Measurements from ENCODE around the gene KLF1.

The KLF1 gene

GRCh38 chr19:12881172-12881808 lies 5.7 kb downstream of the KLF1 start, which contains the start of gene DNASE2:
DNASE2 (minus strand) TSS chr19:12881449; CDS start chr19:12881375, 74 bp downstream.
- H3K4me1 ChIP-seq (ENCODE audit: control insufficient read depth, insufficient read depth, low read length, poor library complexity, severe bottlenecking), result peaks cover 4% of the 10 kb centered on the region
- peaks cover 27% of the 10 kb centered on the region for H3K9me3 ChIP-seq (ENCODE audit: control insufficient read depth, low read length)
- WGBS, 2 experiments (ENCODE audit: insufficient coverage in 2 of 2), result 0% methylated on average over 34 of the region's 38 CpGs
- peaks cover 5% of the 10 kb centered on the region for H3K36me3 ChIP-seq (ENCODE audit: control insufficient read depth, insufficient read depth, low read length)
- peak within 1 kb of the TSS; percentile 36 for H3K27ac ChIP-seq (ENCODE audit: low read depth, low read length, severe bottlenecking)
- H3K4me3 ChIP-seq (ENCODE audit: extremely low read depth, insufficient read depth, low read length, poor library complexity, severe bottlenecking), result peak within 1 kb of the TSS; percentile 64

- H3K27ac ChIP-seq (ENCODE audit: low read depth, low read length, severe bottlenecking), result peak overlapping the region; percentile 36
These were observed 6.3 kb downstream of the KLF1 start for GRCh38 chr19:12880551-12881171.

GRCh38 chr19:12875086-12875485 lies 11.9 kb downstream of the KLF1 start:
- 96 to 98% methylated on average over 4 to 5 of the region's 6 CpGs for WGBS, 2 experiments (ENCODE audit: insufficient coverage in 2 of 2)
- H3K4me3 ChIP-seq (ENCODE audit: extremely low read depth, insufficient read depth, low read length, poor library complexity, severe bottlenecking), result no peak overlapping the region

More at GRCh38 chr19:12880551-12881171, 6.3 kb downstream of the KLF1 start:
- WGBS, 2 experiments (ENCODE audit: insufficient coverage in 2 of 2), result 16 to 21% methylated on average over 23 to 29 of the region's 29 CpGs
- H3K36me3 ChIP-seq (ENCODE audit: control insufficient read depth, insufficient read depth, low read length), result peaks cover 5% of the 10 kb centered on the region
- H3K9me3 ChIP-seq (ENCODE audit: control insufficient read depth, low read length), result peaks cover 27% of the 10 kb centered on the region
- H3K4me1 ChIP-seq (ENCODE audit: control insufficient read depth, insufficient read depth, low read length, poor library complexity, severe bottlenecking), result peaks cover 4% of the 10 kb centered on the region
- peak overlapping the region; percentile 64 for H3K4me3 ChIP-seq (ENCODE audit: extremely low read depth, insufficient read depth, low read length, poor library complexity, severe bottlenecking)

GRCh38 chr19:12873891-12874745 lies 12.9 kb downstream of the KLF1 start:
- Histone ChIP-seq H3K4me1 (ENCODE audit: control insufficient read depth, insufficient read depth, low read length, poor library complexity, severe bottlenecking) (no peaks in the 10 kb centered on the region), H3K36me3 (ENCODE audit: control insufficient read depth, insufficient read depth, low read length) (peaks cover 5% of the 10 kb centered on the region), H3K4me3 (ENCODE audit: extremely low read depth, insufficient read depth, low read length, poor library complexity, severe bottlenecking) (no peak overlapping the region), H3K9me3 (ENCODE audit: control insufficient read depth, low read length) (no peaks in the 10 kb centered on the region), H3K27ac (ENCODE audit: low read depth, low read length, severe bottlenecking) (no peak overlapping the region)
- 96 to 97% methylated on average over 63 to 83 of the region's 86 CpGs for WGBS, 2 experiments (ENCODE audit: insufficient coverage in 2 of 2)

More at GRCh38 chr19:12875086-12875485, 11.9 kb downstream of the KLF1 start:
- Histone ChIP-seq H3K36me3 (ENCODE audit: control insufficient read depth, insufficient read depth, low read length) (peaks cover 5% of the 10 kb centered on the region), H3K4me1 (ENCODE audit: control insufficient read depth, insufficient read depth, low read length, poor library complexity, severe bottlenecking) (no peaks in the 10 kb centered on the region), H3K9me3 (ENCODE audit: control insufficient read depth, low read length) (no peaks in the 10 kb centered on the region), H3K27ac (ENCODE audit: low read depth, low read length, severe bottlenecking) (no peak overlapping the region)

- H3K4me1 ChIP-seq (ENCODE audit: control insufficient read depth, insufficient read depth, low read length, poor library complexity, severe bottlenecking), result no peaks in the 10 kb centered on the region
- H3K27ac ChIP-seq (ENCODE audit: low read depth, low read length, severe bottlenecking), result no peak overlapping the region
- no peak overlapping the region for H3K4me3 ChIP-seq (ENCODE audit: extremely low read depth, insufficient read depth, low read length, poor library complexity, severe bottlenecking)
- WGBS, 2 experiments (ENCODE audit: insufficient coverage in 2 of 2), result 96 to 97% methylated on average over 62 to 70 of the region's 70 CpGs
- no peaks in the 10 kb centered on the region for H3K9me3 ChIP-seq (ENCODE audit: control insufficient read depth, low read length)
- peaks cover 1% of the 10 kb centered on the region for H3K36me3 ChIP-seq (ENCODE audit: control insufficient read depth, insufficient read depth, low read length)
These were observed 13.8 kb downstream of the KLF1 start for GRCh38 chr19:12872941-12873890.

GRCh38 chr19:12872255-12872654 lies 14.7 kb downstream of the KLF1 start:
- Histone ChIP-seq H3K27ac (ENCODE audit: low read depth, low read length, severe bottlenecking) (no peak overlapping the region), H3K4me3 (ENCODE audit: extremely low read depth, insufficient read depth, low read length, poor library complexity, severe bottlenecking) (no peak overlapping the region), H3K36me3 (ENCODE audit: control insufficient read depth, insufficient read depth, low read length) (no peaks in the 10 kb centered on the region), H3K4me1 (ENCODE audit: control insufficient read depth, insufficient read depth, low read length, poor library complexity, severe bottlenecking) (no peaks in the 10 kb centered on the region), H3K9me3 (ENCODE audit: control insufficient read depth, low read length) (no peaks in the 10 kb centered on the region)
- 77 to 100% methylated on average over 2 of the region's 5 CpGs for WGBS, 2 experiments (ENCODE audit: insufficient coverage in 2 of 2)

- H3K27ac ChIP-seq (ENCODE audit: low read depth, low read length, severe bottlenecking), result no peak overlapping the region
These were observed 15.3 kb downstream of the KLF1 start for GRCh38 chr19:12871681-12872080.

GRCh38 chr19:12868540-12869112 lies 18.4 kb downstream of the KLF1 start:
- no peaks in the 10 kb centered on the region for H3K4me1 ChIP-seq (ENCODE audit: control insufficient read depth, insufficient read depth, low read length, poor library complexity, severe bottlenecking)
- no peak overlapping the region for H3K4me3 ChIP-seq (ENCODE audit: extremely low read depth, insufficient read depth, low read length, poor library complexity, severe bottlenecking)
- H3K27ac ChIP-seq (ENCODE audit: low read depth, low read length, severe bottlenecking), result no peak overlapping the region
- WGBS, 2 experiments (ENCODE audit: insufficient coverage in 2 of 2), result 96 to 98% methylated on average over 7 to 10 of the region's 10 CpGs
- no peaks in the 10 kb centered on the region for H3K36me3 ChIP-seq (ENCODE audit: control insufficient read depth, insufficient read depth, low read length)
- no peaks in the 10 kb centered on the region for H3K9me3 ChIP-seq (ENCODE audit: control insufficient read depth, low read length)

More at GRCh38 chr19:12871681-12872080, 15.3 kb downstream of the KLF1 start:
- Histone ChIP-seq H3K36me3 (ENCODE audit: control insufficient read depth, insufficient read depth, low read length) (no peaks in the 10 kb centered on the region), H3K9me3 (ENCODE audit: control insufficient read depth, low read length) (no peaks in the 10 kb centered on the region), H3K4me3 (ENCODE audit: extremely low read depth, insufficient read depth, low read length, poor library complexity, severe bottlenecking) (no peak overlapping the region), H3K4me1 (ENCODE audit: control insufficient read depth, insufficient read depth, low read length, poor library complexity, severe bottlenecking) (no peaks in the 10 kb centered on the region)
- 100% methylated on average over 2 of the region's 3 CpGs; no CpG with 5 or more reads in 1 of the 2 experiments for WGBS, 2 experiments (ENCODE audit: insufficient coverage in 2 of 2)

GRCh38 chr19:12867120-12868099 lies 19.6 kb downstream of the KLF1 start:
- H3K9me3 ChIP-seq (ENCODE audit: control insufficient read depth, low read length), result no peaks in the 10 kb centered on the region
- no peaks in the 10 kb centered on the region for H3K4me1 ChIP-seq (ENCODE audit: control insufficient read depth, insufficient read depth, low read length, poor library complexity, severe bottlenecking)
- H3K4me3 ChIP-seq (ENCODE audit: extremely low read depth, insufficient read depth, low read length, poor library complexity, severe bottlenecking), result peak overlapping the region; percentile 39
- no peaks in the 10 kb centered on the region for H3K36me3 ChIP-seq (ENCODE audit: control insufficient read depth, insufficient read depth, low read length)
- peak overlapping the region; percentile 45 for H3K27ac ChIP-seq (ENCODE audit: low read depth, low read length, severe bottlenecking)
- 14 to 18% methylated on average over 30 to 31 of the region's 51 CpGs for WGBS, 2 experiments (ENCODE audit: insufficient coverage in 2 of 2)

Data from mesodermal cell (in vitro differentiated cells).